ENCODE data around the gene OVCA2. TPM values are rescaled to one million over a fixed set of nuclear protein-coding genes. Genes with fewer than 3 reads are reported as not detected.

OVCA2 gene
- polyA plus RNA-seq, 1 donor (not counting 4 experiments of a cell fraction or from before 2014, with no cell fraction given), result 41.2 TPM

DNA sequence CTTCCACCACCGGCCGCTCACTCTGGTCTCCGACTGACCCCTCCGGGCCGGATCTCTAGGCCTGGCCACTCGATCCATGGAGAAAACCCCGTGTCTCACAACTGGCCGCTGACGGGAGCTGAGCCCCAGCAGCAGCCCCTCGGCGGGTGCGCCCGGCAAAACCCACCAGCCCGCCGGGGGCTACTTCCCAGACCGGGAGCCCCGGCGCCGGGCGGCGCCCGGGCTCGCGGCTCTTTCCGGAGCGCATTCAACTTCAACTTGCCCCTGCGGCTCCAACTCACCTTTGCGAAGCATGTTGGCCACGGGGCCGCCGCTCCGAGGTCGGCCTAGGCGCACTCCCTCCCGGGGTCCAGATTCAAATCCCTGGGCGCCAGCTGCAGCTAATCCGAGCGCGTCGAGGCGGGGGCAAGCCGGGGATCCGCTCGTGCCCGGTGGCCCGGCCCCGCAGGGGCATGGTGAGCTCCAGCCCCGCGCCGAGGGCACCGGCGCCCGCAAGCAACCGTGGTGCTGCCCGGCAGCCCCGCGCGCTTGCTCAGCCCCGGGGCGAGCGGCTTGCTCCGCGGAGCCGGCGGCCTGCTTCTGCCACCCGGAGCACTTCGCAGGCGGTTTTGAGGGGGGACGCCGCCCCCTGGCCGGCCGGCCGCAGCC lies 17.1 kb upstream of the OVCA2 start:
- FAIRE-seq (no peak), DNase-seq (ENCODE audit: low read depth, low spot score) (no peak)
- no peaks in the 10 kb centered on the region for H3K36me3 ChIP-seq (ENCODE audit: control insufficient read depth in 2 of 2, extremely low read depth in 1 of 2, insufficient read depth in 2 of 2, low read length in 2 of 2)
- TF ChIP-seq, protein P1, sequence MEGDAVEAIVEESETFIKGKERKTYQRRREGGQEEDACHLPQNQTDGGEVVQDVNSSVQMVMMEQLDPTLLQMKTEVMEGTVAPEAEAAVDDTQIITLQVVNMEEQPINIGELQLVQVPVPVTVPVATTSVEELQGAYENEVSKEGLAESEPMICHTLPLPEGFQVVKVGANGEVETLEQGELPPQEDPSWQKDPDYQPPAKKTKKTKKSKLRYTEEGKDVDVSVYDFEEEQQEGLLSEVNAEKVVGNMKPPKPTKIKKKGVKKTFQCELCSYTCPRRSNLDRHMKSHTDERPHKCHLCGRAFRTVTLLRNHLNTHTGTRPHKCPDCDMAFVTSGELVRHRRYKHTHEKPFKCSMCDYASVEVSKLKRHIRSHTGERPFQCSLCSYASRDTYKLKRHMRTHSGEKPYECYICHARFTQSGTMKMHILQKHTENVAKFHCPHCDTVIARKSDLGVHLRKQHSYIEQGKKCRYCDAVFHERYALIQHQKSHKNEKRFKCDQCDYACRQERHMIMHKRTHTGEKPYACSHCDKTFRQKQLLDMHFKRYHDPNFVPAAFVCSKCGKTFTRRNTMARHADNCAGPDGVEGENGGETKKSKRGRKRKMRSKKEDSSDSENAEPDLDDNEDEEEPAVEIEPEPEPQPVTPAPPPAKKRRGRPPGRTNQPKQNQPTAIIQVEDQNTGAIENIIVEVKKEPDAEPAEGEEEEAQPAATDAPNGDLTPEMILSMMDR (optimal IDR thresholded peaks at IDR 0.05 in 1 of 3, IDR thresholded peaks at IDR 0.05 in 1 of 3, conservative IDR thresholded peaks at IDR 0.05 in 1 of 3; ENCODE audit: extremely low read depth in 1 of 3, insufficient read depth in 2 of 3, low read length in 3 of 3), result no peak
- no peak for TF ChIP-seq EZH2 (IDR thresholded peaks at IDR 0.05; ENCODE audit: low read length)
- H3K79me2 ChIP-seq (ENCODE audit: control insufficient read depth, insufficient read depth, low read length), result no peaks in the 10 kb centered on the region
- H3K9me3 ChIP-seq (ENCODE audit: control insufficient read depth, low read depth, low read length), result no peaks in the 10 kb centered on the region
- H3K4me2 ChIP-seq (ENCODE audit: control insufficient read depth, extremely low read depth, insufficient read depth, low read depth, low read length), result peak overlapping the region; percentile 73
- no peaks in the 10 kb centered on the region for H4K20me1 ChIP-seq (ENCODE audit: control insufficient read depth, extremely low read depth, insufficient read depth, low read length)
- H3K27ac ChIP-seq (ENCODE audit: control insufficient read depth, insufficient read depth, low read length), result no peak overlapping the region
- H3K4me3 ChIP-seq (ENCODE audit: control insufficient read depth in 2 of 3, extremely low read depth in 1 of 3, insufficient read depth in 2 of 3, low read depth in 1 of 3, low read length in 3 of 3), result peak overlapping the region; percentile 59 to 76 (median 71)
- H3K4me1 ChIP-seq (ENCODE audit: control insufficient read depth, extremely low read depth, insufficient read depth, low read length), result peaks cover 3% of the 10 kb centered on the region
- dilution Hi-C loops (cut with MboI; ENCODE audit: extremely low pct_ligation_motif_present, low sequenced_read_pairs), result no loop called here
- H3K9me1 ChIP-seq (ENCODE audit: control insufficient read depth, extremely low read depth, insufficient read depth, low read length), result no peaks in the 10 kb centered on the region
- H3K27me3 ChIP-seq (ENCODE audit: control insufficient read depth, extremely low read depth, insufficient read depth, low read length), result peaks cover 8% of the 10 kb centered on the region
- peak overlapping the region; percentile 35 for H2AFZ ChIP-seq (ENCODE audit: control insufficient read depth, low read length)
- peak overlapping the region; percentile 56 for H3K9ac ChIP-seq (ENCODE audit: control insufficient read depth, extremely low read depth, insufficient read depth, low read length)

DNA sequence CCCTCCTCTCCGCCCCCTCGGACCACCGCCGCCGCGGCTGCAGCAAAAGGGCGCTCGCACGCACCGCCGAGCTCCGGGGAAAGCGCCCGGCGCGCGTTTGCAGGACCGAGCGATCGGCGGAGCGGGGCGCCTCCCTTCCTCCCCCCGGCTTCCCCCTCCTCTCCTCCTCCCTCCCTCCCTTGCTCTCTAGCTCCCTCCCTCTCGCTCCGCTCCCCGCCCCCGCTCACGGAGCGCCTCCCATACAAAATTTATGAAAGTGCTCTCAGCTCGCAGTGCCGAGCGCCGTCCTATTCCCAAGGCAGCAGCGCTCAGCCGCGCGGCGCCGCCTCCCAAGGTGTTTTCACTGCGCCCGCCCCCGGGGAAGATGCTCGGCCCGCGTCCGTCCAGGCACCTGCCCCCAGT lies 16.6 kb upstream of the OVCA2 start, which contains the start of gene RTN4RL1:
RTN4RL1 (minus strand) TSS at position 115 of the 402 bp plus-strand sequence. CDS start 469 bp downstream, outside the sequence.
- no peaks in the 10 kb centered on the region for H3K9me3 ChIP-seq (ENCODE audit: control insufficient read depth, low read depth, low read length)
- DNase-seq (ENCODE audit: low read depth, low spot score) (no peak), FAIRE-seq (no peak)
- dilution Hi-C loops (cut with MboI; ENCODE audit: extremely low pct_ligation_motif_present, low sequenced_read_pairs), result no loop called here
- H2AFZ ChIP-seq (ENCODE audit: control insufficient read depth, low read length), result peak within 1 kb of the TSS; percentile 86
- peak within 1 kb of the TSS; percentile 73 for H3K4me2 ChIP-seq (ENCODE audit: control insufficient read depth, extremely low read depth, insufficient read depth, low read depth, low read length)
- H3K27me3 ChIP-seq (ENCODE audit: control insufficient read depth, extremely low read depth, insufficient read depth, low read length), result peaks cover 8% of the 10 kb centered on the region
- H3K9me1 ChIP-seq (ENCODE audit: control insufficient read depth, extremely low read depth, insufficient read depth, low read length), result no peaks in the 10 kb centered on the region
- no peak for TF ChIP-seq EZH2 (IDR thresholded peaks at IDR 0.05; ENCODE audit: low read length)
- TF ChIP-seq, protein P1 (optimal IDR thresholded peaks at IDR 0.05 in 1 of 3, IDR thresholded peaks at IDR 0.05 in 1 of 3, conservative IDR thresholded peaks at IDR 0.05 in 1 of 3; ENCODE audit: extremely low read depth in 1 of 3, insufficient read depth in 2 of 3, low read length in 3 of 3), result peak in 1 of 3 experiments; percentile 17
- H4K20me1 ChIP-seq (ENCODE audit: control insufficient read depth, extremely low read depth, insufficient read depth, low read length), result no peaks in the 10 kb centered on the region
- H3K9ac ChIP-seq (ENCODE audit: control insufficient read depth, extremely low read depth, insufficient read depth, low read length), result peak within 1 kb of the TSS; percentile 56
- peak within 1 kb of the TSS; percentile 59 to 76 (median 71) for H3K4me3 ChIP-seq (ENCODE audit: control insufficient read depth in 2 of 3, extremely low read depth in 1 of 3, insufficient read depth in 2 of 3, low read depth in 1 of 3, low read length in 3 of 3)
- H3K36me3 ChIP-seq (ENCODE audit: control insufficient read depth in 2 of 2, extremely low read depth in 1 of 2, insufficient read depth in 2 of 2, low read length in 2 of 2), result no peaks in the 10 kb centered on the region
- no peak within 1 kb of the TSS for H3K27ac ChIP-seq (ENCODE audit: control insufficient read depth, insufficient read depth, low read length)
- H3K4me1 ChIP-seq (ENCODE audit: control insufficient read depth, extremely low read depth, insufficient read depth, low read length), result peaks cover 3% of the 10 kb centered on the region
- peaks cover under 1% of the 10 kb centered on the region for H3K79me2 ChIP-seq (ENCODE audit: control insufficient read depth, insufficient read depth, low read length)

Data from keratinocyte (primary cell).